Natural killer cell (primary cell): ENCODE data around the gene ERC1. TPM values are rescaled to one million over a fixed set of nuclear protein-coding genes. Genes with fewer than 3 reads are reported as not detected.

Experiments
- ATAC-seq, 3 donors: fragments of 150-1000 bp in 2 of 3; fragments of 200-7000 bp in 1 of 3; cut with Tn5 transposase; 1 replicate in 1 of 3; 2 replicates in 2 of 3; pipeline ENCODE4 v1.10.0; 2021; ENCODE audit warnings: mild to moderate bottlenecking in 2 of 3, moderate library complexity in 2 of 3
- DNase-seq, 2 donors: peaks; one replicate each; pipeline versions ENCODE4 v3.0.0 to v3.0.0-alpha.2; 2013 to 2021; ENCODE audit warnings: mixed read lengths in 1 of 2
- H3K27ac ChIP-seq: one replicate; pipeline ENCODE4 v1.5.1; 2013; ENCODE audit warnings: mild to moderate bottlenecking, low read length
- H3K27me3 ChIP-seq: one replicate; pipeline ENCODE4 v1.6.1; 2013; ENCODE audit warnings: low read length; ENCODE audit not compliant: control insufficient read depth, insufficient read depth
- H3K36me3 ChIP-seq: one replicate; pipeline ENCODE4 v1.6.1; 2013; ENCODE audit warnings: low read length; ENCODE audit not compliant: control insufficient read depth, insufficient read depth
- H3K4me1 ChIP-seq: one replicate; pipeline ENCODE4 v1.6.1; 2013; ENCODE audit warnings: low read length; ENCODE audit not compliant: control insufficient read depth, insufficient read depth
- H3K4me3 ChIP-seq: one replicate; pipeline ENCODE4 v1.5.1; 2013; ENCODE audit warnings: low read length
- H3K9me3 ChIP-seq: one replicate; pipeline ENCODE4 v1.6.1; 2013; ENCODE audit warnings: low read length; ENCODE audit not compliant: control insufficient read depth, insufficient read depth
- H3K27ac Mint-ChIP-seq, 2 donors: one replicate each; pipeline ENCODE4 v1.8.0; 2022; ENCODE audit warnings: mild to moderate bottlenecking in 2 of 2, mixed read lengths in 2 of 2, moderate library complexity in 1 of 2
- H3K27me3 Mint-ChIP-seq, 2 donors: one replicate each; pipeline ENCODE4 v1.8.0; 2022; ENCODE audit warnings: low read depth in 2 of 2, mixed read lengths in 2 of 2
- H3K36me3 Mint-ChIP-seq: one replicate; pipeline ENCODE4 v1.8.0; 2022; ENCODE audit warnings: mixed read lengths
- H3K4me1 Mint-ChIP-seq, 2 donors: one replicate each; pipeline ENCODE4 v1.8.0; 2022; ENCODE audit warnings: mixed read lengths in 2 of 2
- H3K4me3 Mint-ChIP-seq: one replicate; pipeline ENCODE4 v1.8.0; 2022; ENCODE audit warnings: mild to moderate bottlenecking, moderate library complexity, mixed read lengths
- H3K9me3 Mint-ChIP-seq, 2 donors: one replicate each; pipeline ENCODE4 v1.8.0; 2022; ENCODE audit warnings: mixed read lengths in 2 of 2
- CTCF ChIP-seq: fragments of 200-600 bp; IDR thresholded peaks from one replicate; pipeline ENCODE4 v1.8.0; 2022; ENCODE audit warnings: antibody characterized with exemption
- WGBS: methylation state at CpG from one replicate; pipeline ENCODE4 v1.1.7; 2013; ENCODE audit warnings: missing lambda C conversion rate; ENCODE audit not compliant: insufficient coverage; 5-methylcytosine and 5-hydroxymethylcytosine counted together
- intact Hi-C: fragments of 100-400 bp; cut with micrococcal nuclease; formaldehyde crosslinking; loops from one replicate; pipeline ENCODE4 v1.14.2; 2022
- total RNA-seq, 4 donors: library from RNA; stranded (reverse); fragments of 120-200 nt in 1 of 4; gene quantifications; one replicate each; pipeline versions ENCODE4 v1.2.3 to v1.2.4, GENCODE V29; 2013 to 2022

The ERC1 gene
- total RNA-seq, 3 donors from 2014 or later (not counting 1 experiment from before 2014, with no cell fraction given), result 43.5 to 54.0 (median 44.9) TPM

- H3K36me3 Mint-ChIP-seq, result no peaks in the 10 kb centered on the region
- 74% methylated on average over 3 of the region's 5 CpGs for WGBS
- no peak for ATAC-seq
- Histone ChIP-seq H3K27ac (no peak overlapping the region), H3K36me3 (no peaks in the 10 kb centered on the region), H3K9me3 (no peaks in the 10 kb centered on the region), H3K4me3 (no peak overlapping the region), H3K4me1 (no peaks in the 10 kb centered on the region), H3K27me3 (no peaks in the 10 kb centered on the region)
- H3K27ac Mint-ChIP-seq, result no peak overlapping the region
- no peaks in the 10 kb centered on the region for H3K9me3 Mint-ChIP-seq
- no peak for DNase-seq
- H3K27me3 Mint-ChIP-seq, result no peaks in the 10 kb centered on the region
- peaks cover 20 to 23% of the 10 kb centered on the region in 2 donors for H3K4me1 Mint-ChIP-seq
- TF ChIP-seq CTCF, result no peak
- intact Hi-C loops, result no loop called here
- H3K4me3 Mint-ChIP-seq, result no peak overlapping the region
Measured at GRCh38 chr12:1162081-1162760, 171.2 kb downstream of the ERC1 start.

- no peak for ATAC-seq
- no peak overlapping the region for H3K27ac Mint-ChIP-seq
- Histone ChIP-seq H3K27me3 (no peaks in the 10 kb centered on the region), H3K27ac (no peak overlapping the region), H3K36me3 (no peaks in the 10 kb centered on the region), H3K9me3 (no peaks in the 10 kb centered on the region), H3K4me1 (no peaks in the 10 kb centered on the region), H3K4me3 (no peak overlapping the region)
- 97% methylated on average over 12 of the region's 12 CpGs for WGBS
- no peaks in the 10 kb centered on the region for H3K27me3 Mint-ChIP-seq
- no peak for TF ChIP-seq CTCF
- intact Hi-C loops, result no loop called here
- no peak overlapping the region for H3K4me3 Mint-ChIP-seq
- H3K9me3 Mint-ChIP-seq, result no peaks in the 10 kb centered on the region
- DNase-seq, result no peak
- peaks cover 23 to 26% of the 10 kb centered on the region in 2 donors for H3K4me1 Mint-ChIP-seq
- no peaks in the 10 kb centered on the region for H3K36me3 Mint-ChIP-seq
Measured at GRCh38 chr12:1167784-1168183, 176.8 kb downstream of the ERC1 start.

GRCh38 chr12:1170411-1170810 is 179.4 kb downstream of the ERC1 start:
- no peak overlapping the region for H3K27ac ChIP-seq
- DNase-seq (no peak), ATAC-seq (no peak)
- no peaks in the 10 kb centered on the region for H3K9me3 ChIP-seq
- H3K4me1 ChIP-seq, result no peaks in the 10 kb centered on the region
- no peak overlapping the region for H3K27ac Mint-ChIP-seq
- H3K36me3 Mint-ChIP-seq, result no peaks in the 10 kb centered on the region
- TF ChIP-seq CTCF, result no peak
- H3K9me3 Mint-ChIP-seq, result no peaks in the 10 kb centered on the region
- peaks cover 16 to 24% of the 10 kb centered on the region in 2 donors for H3K4me1 Mint-ChIP-seq
- H3K36me3 ChIP-seq, result no peaks in the 10 kb centered on the region
- intact Hi-C loops, result no loop called here
- WGBS, result 98% methylated on average over 3 of the region's 3 CpGs
- H3K4me3 ChIP-seq, result no peak overlapping the region
- no peaks in the 10 kb centered on the region for H3K27me3 Mint-ChIP-seq
- H3K4me3 Mint-ChIP-seq, result no peak overlapping the region
- no peaks in the 10 kb centered on the region for H3K27me3 ChIP-seq
